GM23248 (cell line): Measurements from ENCODE around the gene SYT1. TPM values are rescaled to one million over a fixed set of nuclear protein-coding genes. Genes with fewer than 3 reads are reported as not detected.

ENCODE experiments used
- DNase-seq: peaks from one replicate; pipeline ENCODE4 v3.0.0-alpha.2; 2015
- H2AFZ ChIP-seq: fragments of 200-600 bp; sonication (generic); 2 replicates; pipeline ENCODE4 v1.6.1; 2016; ENCODE audit warnings: antibody characterized with exemption
- H3F3A ChIP-seq: fragments of 200-600 bp; sonication (generic); 2 replicates; pipeline ENCODE4 v1.6.1; 2016; ENCODE audit warnings: mild to moderate bottlenecking, antibody characterized with exemption, mixed run types; ENCODE audit not compliant: insufficient read depth
- H3K27ac ChIP-seq: fragments of 200-600 bp; sonication (generic); 2 replicates; pipeline ENCODE4 v1.5.1; 2016; ENCODE audit warnings: mild to moderate bottlenecking
- H3K27me3 ChIP-seq: fragments of 200-600 bp; sonication (generic); replicated peaks from 2 replicates; pipeline ENCODE4 v1.6.1; 2016; ENCODE audit warnings: mild to moderate bottlenecking; ENCODE audit not compliant: insufficient read depth
- H3K36me3 ChIP-seq: fragments of 200-600 bp; sonication (generic); 2 replicates; pipeline ENCODE4 v1.6.1; 2016; ENCODE audit warnings: low read depth, mild to moderate bottlenecking
- H3K4me1 ChIP-seq: fragments of 200-600 bp; sonication (generic); 2 replicates; pipeline ENCODE4 v1.6.1; 2016; ENCODE audit warnings: mild to moderate bottlenecking; ENCODE audit not compliant: insufficient read depth
- H3K4me2 ChIP-seq: fragments of 200-600 bp; sonication (generic); one replicate; pipeline ENCODE4 v1.6.1; 2016; ENCODE audit warnings: mild to moderate bottlenecking; ENCODE audit not compliant: unreplicated experiment
- H3K4me3 ChIP-seq: fragments of 200-600 bp; sonication (generic); 2 replicates; pipeline ENCODE4 v1.5.1; 2016; ENCODE audit warnings: mild to moderate bottlenecking
- H3K79me2 ChIP-seq: fragments of 200-600 bp; sonication (generic); 2 replicates; pipeline ENCODE4 v1.6.1; 2016; ENCODE audit warnings: mild to moderate bottlenecking; ENCODE audit not compliant: insufficient read depth
- H3K9ac ChIP-seq: fragments of 200-600 bp; sonication (generic); 2 replicates; pipeline ENCODE4 v1.6.1; 2016; ENCODE audit warnings: mild to moderate bottlenecking
- H3K9me2 ChIP-seq: fragments of 200-600 bp; sonication (generic); 2 replicates; pipeline ENCODE4 v1.6.1; 2016; ENCODE audit warnings: mixed run types, mild to moderate bottlenecking, moderate library complexity; ENCODE audit not compliant: insufficient read depth
- H3K9me3 ChIP-seq: fragments of 200-600 bp; sonication (generic); one replicate; pipeline ENCODE4 v1.6.1; 2017; ENCODE audit warnings: low read depth
- H4K20me1 ChIP-seq: fragments of 200-600 bp; sonication (generic); 2 replicates; pipeline ENCODE4 v1.6.0; 2016; ENCODE audit not compliant: insufficient read depth
- EZH2 ChIP-seq: fragments of 200-600 bp; sonication (generic); IDR thresholded peaks from 2 replicates; pipeline ENCODE4 v1.6.1; 2018; ENCODE audit warnings: antibody characterized with exemption, mild to moderate bottlenecking; ENCODE audit not compliant: insufficient read depth, poor library complexity, severe bottlenecking
- EZH2phosphoT487 ChIP-seq: fragments of 200-600 bp; sonication (generic); IDR thresholded peaks from 2 replicates; pipeline ENCODE4 v1.6.1; 2018; ENCODE audit warnings: antibody characterized with exemption, moderate library complexity, mild to moderate bottlenecking, low read depth; ENCODE audit not compliant: insufficient read depth
- WGBS, 2 experiments: methylation state at CpG; one replicate each; pipeline ENCODE4 v1.1.6; 2015 to 2017; ENCODE audit warnings: low lambda C conversion rate in 2 of 2, low coverage in 1 of 2; ENCODE audit errors: missing lambda C conversion rate in 2 of 2; 5-methylcytosine and 5-hydroxymethylcytosine counted together
- in situ Hi-C: fragments of 300-500 bp; cut with MboI; formaldehyde crosslinking; loops from 2 replicates; pipeline ENCODE4 v1.15.0; 2020
- polyA plus RNA-seq: library from polyadenylated mRNA; unstranded; fragments of >200 nt; fragmentation: Nextera tagmentation; extraction: Ambion mirVana; gene quantifications from 2 replicates; pipeline ENCODE4 v1.2.1, GENCODE V29; 2016
- total RNA-seq: library from RNA; depleted of rRNA; stranded (reverse); fragments of >200 nt; shearing (Covaris generic); gene quantifications from 2 replicates; pipeline ENCODE4 v1.2.3, GENCODE V29; 2014

SYT1 gene
- total and polyA plus RNA-seq, 2 experiments from 2014 or later = 1.7 to 2.4 TPM

DNA sequence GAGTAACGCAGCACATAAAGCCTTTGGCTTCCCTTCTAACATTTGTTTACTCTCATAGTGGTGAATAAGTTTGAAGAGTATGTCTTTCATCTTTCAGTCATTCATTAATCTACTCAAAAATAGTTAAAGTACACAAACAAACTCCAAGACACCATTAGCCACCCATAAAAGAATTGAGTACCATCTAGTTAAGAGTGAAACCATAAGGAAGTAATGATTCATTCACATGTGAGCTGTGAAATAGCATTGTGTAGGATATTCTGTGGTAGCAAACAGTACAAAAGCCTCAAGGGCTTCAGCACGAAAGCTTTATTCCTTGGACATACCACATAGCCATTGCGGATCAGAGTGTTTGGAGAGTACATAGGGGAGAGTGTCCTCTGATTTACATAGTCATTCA, 13.9 kb downstream of the SYT1 start:
- in situ Hi-C loops = no loop called here
- 93% methylated on average over 3 of the region's 3 CpGs for WGBS, 2 experiments
- Histone ChIP-seq H3K27ac (no peak overlapping the region), H4K20me1 (no peaks in the 10 kb centered on the region), H3K36me3 (no peaks in the 10 kb centered on the region), H3K9me3 (no peaks in the 10 kb centered on the region), H3K4me3 (no peak overlapping the region), H3K4me1 (peaks cover 11% of the 10 kb centered on the region; the same call in 1 of the 2 replicates), H3K27me3 (no peaks in the 10 kb centered on the region), H3K79me2 (no peaks in the 10 kb centered on the region), H3K9me2 (no peaks in the 10 kb centered on the region), H2AFZ (no peak overlapping the region), H3F3A (no peaks in the 10 kb centered on the region), H3K4me2 (no peak overlapping the region), H3K9ac (no peak overlapping the region)
- no peak for DNase-seq
- TF ChIP-seq EZH2 = no peak
- no peak for TF ChIP-seq EZH2phosphoT487

DNA sequence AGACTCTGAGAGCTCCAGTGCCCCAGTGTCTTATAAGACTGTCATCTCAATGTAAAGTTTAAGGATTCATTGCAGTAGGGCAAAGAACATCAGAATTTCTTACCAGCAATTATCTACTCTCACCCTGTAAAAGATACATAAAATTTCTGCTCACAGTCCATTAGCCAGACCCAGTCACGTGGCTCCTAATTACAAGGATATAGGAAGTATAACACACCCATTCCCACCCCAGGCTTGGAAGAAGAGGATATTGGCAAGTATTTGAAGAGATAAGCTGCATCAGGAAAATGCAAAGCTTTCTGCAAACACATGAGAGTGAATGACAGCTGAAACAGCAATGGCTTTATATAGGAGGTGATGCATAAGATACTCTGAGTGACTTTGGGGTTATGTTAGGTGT, 14.3 kb downstream of the SYT1 start:
- Histone ChIP-seq H3K4me1 (peaks cover 11% of the 10 kb centered on the region; the same call in 1 of the 2 replicates), H3K9ac (no peak overlapping the region), H3K9me3 (no peaks in the 10 kb centered on the region), H3K79me2 (no peaks in the 10 kb centered on the region), H3K9me2 (no peaks in the 10 kb centered on the region), H4K20me1 (no peaks in the 10 kb centered on the region), H3K4me2 (no peak overlapping the region), H2AFZ (no peak overlapping the region), H3F3A (no peaks in the 10 kb centered on the region), H3K4me3 (no peak overlapping the region), H3K36me3 (no peaks in the 10 kb centered on the region), H3K27me3 (no peaks in the 10 kb centered on the region), H3K27ac (no peak overlapping the region)
- TF ChIP-seq EZH2phosphoT487 (no peak), EZH2 (no peak)
- WGBS, 2 experiments = 95% methylated on average over 1 of the region's 1 CpG
- DNase-seq = no peak
- in situ Hi-C loops = no loop called here

DNA sequence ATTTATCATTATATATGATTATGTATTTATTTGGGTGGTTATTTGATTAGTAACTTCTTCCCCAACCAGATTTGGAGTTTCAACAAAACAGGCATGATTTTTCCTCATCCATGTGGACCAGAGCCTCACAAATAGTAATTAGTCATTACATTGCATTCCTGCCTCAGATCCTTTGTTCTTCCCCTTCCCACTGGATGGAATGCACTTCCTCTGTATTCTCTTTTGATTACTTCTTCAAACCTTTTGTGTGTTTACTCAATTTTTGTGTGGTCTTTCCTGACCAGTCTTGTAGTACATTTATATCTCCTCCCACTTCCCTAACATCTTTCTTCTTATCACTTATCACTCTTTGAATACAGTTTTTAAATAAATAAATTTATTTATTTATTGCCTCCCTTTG, 15.5 kb downstream of the SYT1 start:
- no peaks in the 10 kb centered on the region for H3F3A ChIP-seq
- H3K4me3 ChIP-seq = no peak overlapping the region
- peak; percentile 14 for DNase-seq
- peaks cover 11% of the 10 kb centered on the region; the same call in 1 of the 2 replicates for H3K4me1 ChIP-seq
- no peaks in the 10 kb centered on the region for H3K79me2 ChIP-seq
- in situ Hi-C loops = no loop called here
- H3K9me2 ChIP-seq = no peaks in the 10 kb centered on the region
- no peak overlapping the region for H2AFZ ChIP-seq
- no peaks in the 10 kb centered on the region for H3K9me3 ChIP-seq
- no peaks in the 10 kb centered on the region for H4K20me1 ChIP-seq
- H3K27me3 ChIP-seq = no peaks in the 10 kb centered on the region
- H3K9ac ChIP-seq = no peak overlapping the region
- no peaks in the 10 kb centered on the region for H3K36me3 ChIP-seq
- TF ChIP-seq EZH2 = no peak
- TF ChIP-seq EZH2phosphoT487 = no peak
- no peak overlapping the region for H3K27ac ChIP-seq
- no peak overlapping the region for H3K4me2 ChIP-seq

DNA sequence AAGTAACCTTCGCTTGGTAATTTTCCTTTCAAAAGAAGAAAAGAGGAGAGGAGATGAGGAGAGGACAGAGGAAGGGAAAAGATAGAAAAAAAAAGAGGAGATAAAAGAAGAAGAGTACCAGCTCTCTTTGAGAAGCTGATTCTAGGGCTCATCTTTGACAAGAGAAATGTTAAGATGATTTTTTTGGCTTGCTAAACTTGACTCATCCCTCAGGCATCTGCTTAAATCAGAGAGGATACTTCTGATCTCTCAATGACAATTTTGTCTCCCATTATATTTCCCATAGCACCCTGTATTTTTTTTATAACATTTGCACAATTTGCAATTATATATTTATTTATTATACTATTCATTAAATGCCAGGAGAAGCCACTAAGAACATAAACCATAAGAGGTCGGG, 17.1 kb downstream of the SYT1 start:
- in situ Hi-C loops = no loop called here
- 0 out of 2 replicates have a peak, but pooled peaks cover 5% of the 10 kb centered on the region for H3F3A ChIP-seq
- H2AFZ ChIP-seq = no peak overlapping the region
- H3K4me2 ChIP-seq = no peak overlapping the region
- TF ChIP-seq EZH2 = no peak
- no peak for TF ChIP-seq EZH2phosphoT487
- H3K27me3 ChIP-seq = no peaks in the 10 kb centered on the region
- no peaks in the 10 kb centered on the region for H3K36me3 ChIP-seq
- whole genome bisulfite sequencing, 2 experiments = 93 to 98% methylated on average over 2 of the region's 2 CpGs
- H3K4me3 ChIP-seq = no peak overlapping the region
- DNase-seq = no peak
- H3K9ac ChIP-seq = no peak overlapping the region
- H3K27ac ChIP-seq = no peak overlapping the region
- no peaks in the 10 kb centered on the region for H3K9me3 ChIP-seq
- H4K20me1 ChIP-seq = no peaks in the 10 kb centered on the region
- no peaks in the 10 kb centered on the region for H3K79me2 ChIP-seq
- peaks cover 21% of the 10 kb centered on the region for H3K4me1 ChIP-seq
- no peaks in the 10 kb centered on the region for H3K9me2 ChIP-seq

DNA sequence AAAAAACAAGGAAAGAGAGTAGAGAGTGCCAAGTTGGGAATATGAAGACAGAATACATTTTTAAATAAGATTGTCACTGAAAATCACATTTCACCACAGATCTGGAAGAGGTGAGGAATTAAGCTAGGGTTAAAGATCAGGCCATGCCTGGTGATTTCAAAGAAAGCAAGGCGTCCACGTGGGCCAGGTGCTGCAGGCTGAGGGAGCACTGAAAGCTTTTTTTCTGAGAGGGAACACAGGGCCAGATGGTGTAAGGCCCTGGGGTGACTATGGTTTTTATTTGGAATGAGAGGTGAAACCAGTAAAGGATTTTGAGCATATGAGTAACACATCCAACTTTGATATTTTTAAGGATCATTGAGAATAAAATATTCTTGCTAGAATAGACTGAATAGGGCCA, 20.9 kb downstream of the SYT1 start:
- in situ Hi-C loops = no loop called here
- Histone ChIP-seq H3K4me2 (no peak overlapping the region), H3K4me1 (peaks cover 30% of the 10 kb centered on the region), H2AFZ (peak overlapping the region; percentile 77; the same call in 1 of the 2 replicates), H3K36me3 (no peaks in the 10 kb centered on the region), H3F3A (0 out of 2 replicates have a peak, but pooled peaks cover 5% of the 10 kb centered on the region), H3K27me3 (no peaks in the 10 kb centered on the region), H3K79me2 (no peaks in the 10 kb centered on the region), H3K4me3 (no peak overlapping the region), H3K9ac (no peak overlapping the region), H3K9me3 (no peaks in the 10 kb centered on the region), H3K9me2 (no peaks in the 10 kb centered on the region), H3K27ac (no peak overlapping the region), H4K20me1 (no peaks in the 10 kb centered on the region)
- TF ChIP-seq EZH2phosphoT487 (no peak), EZH2 (no peak)
- no peak for DNase-seq
- WGBS, 2 experiments = 37 to 50% methylated on average over 2 of the region's 2 CpGs
